MM.1S (cell line): Measurements from ENCODE around the gene CARD10.

Experiments used
- DNase-seq: peaks from one replicate; pipeline ENCODE4 v3.0.0-alpha.2; 2015
- H2AFZ ChIP-seq: fragments of 300-600 bp; sonication (generic); 2 replicates; pipeline ENCODE4 v1.6.0; 2016; ENCODE audit warnings: antibody characterized with exemption, low read length
- H3F3A ChIP-seq: fragments of 300-600 bp; sonication (generic); 2 replicates; pipeline ENCODE4 v1.6.1; 2016; ENCODE audit warnings: mild to moderate bottlenecking, antibody characterized with exemption, low read length, moderate library complexity, mixed read lengths; ENCODE audit not compliant: insufficient read depth
- H3K27ac ChIP-seq: fragments of 300-600 bp; sonication (generic); 2 replicates; pipeline ENCODE4 v1.5.1; 2016; ENCODE audit warnings: mild to moderate bottlenecking, low read length
- H3K27me3 ChIP-seq: fragments of 300-600 bp; sonication (generic); replicated peaks from 2 replicates; pipeline ENCODE4 v1.6.0; 2016; ENCODE audit warnings: low read length; ENCODE audit not compliant: insufficient read depth
- H3K36me3 ChIP-seq: fragments of 300-600 bp; sonication (generic); replicated peaks from 2 replicates; pipeline ENCODE4 v1.6.1; 2016; ENCODE audit warnings: mild to moderate bottlenecking, low read length, mixed read lengths; ENCODE audit not compliant: insufficient read depth
- H3K4me1 ChIP-seq: fragments of 300-600 bp; sonication (generic); 2 replicates; pipeline ENCODE4 v1.6.1; 2016; ENCODE audit warnings: low read length, mixed read lengths
- H3K4me2 ChIP-seq: fragments of 300-600 bp; sonication (generic); 2 replicates; pipeline ENCODE4 v1.6.0; 2016; ENCODE audit warnings: low read depth, low read length
- H3K4me3 ChIP-seq: fragments of 300-600 bp; sonication (generic); 2 replicates; pipeline ENCODE4 v1.5.1; 2016; ENCODE audit warnings: low read length, mixed read lengths
- H3K79me2 ChIP-seq: fragments of 300-600 bp; sonication (generic); 2 replicates; pipeline ENCODE4 v1.6.1; 2016; ENCODE audit warnings: mixed run types, low read length, mixed read lengths
- H3K9ac ChIP-seq: fragments of 300-600 bp; sonication (generic); 2 replicates; pipeline ENCODE4 v1.6.1; 2016; ENCODE audit warnings: low read length, mixed read lengths
- H3K9me2 ChIP-seq: fragments of 300-600 bp; sonication (generic); replicated peaks from 2 replicates; pipeline ENCODE4 v1.6.1; 2016; ENCODE audit warnings: mild to moderate bottlenecking, low read length, mixed read lengths; ENCODE audit not compliant: insufficient read depth
- H3K9me3 ChIP-seq: fragments of 300-600 bp; sonication (generic); replicated peaks from 2 replicates; pipeline ENCODE4 v1.6.1; 2016; ENCODE audit warnings: mild to moderate bottlenecking, low read length, mixed read lengths; ENCODE audit not compliant: insufficient read depth
- H4K20me1 ChIP-seq: fragments of 300-600 bp; sonication (generic); 2 replicates; pipeline ENCODE4 v1.6.1; 2016; ENCODE audit warnings: mild to moderate bottlenecking, low read length, moderate library complexity, mixed read lengths; ENCODE audit not compliant: insufficient read depth
- CTCF ChIP-seq: fragments of 300-600 bp; sonication (generic); IDR thresholded peaks from 2 replicates; pipeline ENCODE4 v1.5.1; 2016; ENCODE audit warnings: antibody characterized with exemption, low read length, mixed read lengths
- EZH2 ChIP-seq: fragments of 300-600 bp; sonication (generic); optimal IDR thresholded peaks from 2 replicates; pipeline ENCODE3; 2017; ENCODE audit warnings: low read depth, mild to moderate bottlenecking, antibody characterized with exemption, low read length, mixed read lengths
- EZH2phosphoT487 ChIP-seq: fragments of 300-600 bp; sonication (generic); IDR thresholded peaks from 2 replicates; pipeline ENCODE4 v1.6.1; 2018; ENCODE audit warnings: antibody characterized with exemption, low read length

Gene CARD10

GRCh38 chr22:37498289-37498909 is 20.8 kb downstream of the CARD10 start:
- H3K79me2 ChIP-seq = no peaks in the 10 kb centered on the region
- no peak overlapping the region for H2AFZ ChIP-seq
- DNase-seq = peak; percentile 69
- no peaks in the 10 kb centered on the region for H3F3A ChIP-seq
- H3K4me1 ChIP-seq = peaks cover 10% of the 10 kb centered on the region
- H3K27ac ChIP-seq = no peak overlapping the region
- H3K9me3 ChIP-seq = no peaks in the 10 kb centered on the region
- H3K9me2 ChIP-seq = no peaks in the 10 kb centered on the region
- H4K20me1 ChIP-seq = no peaks in the 10 kb centered on the region
- no peaks in the 10 kb centered on the region for H3K36me3 ChIP-seq
- TF ChIP-seq EZH2phosphoT487 (no peak), CTCF (peak; percentile 85), EZH2 (no peak)
- H3K4me3 ChIP-seq = no peak overlapping the region
- peaks cover 76% of the 10 kb centered on the region for H3K27me3 ChIP-seq
- peak overlapping the region; percentile 18; the same call in 1 of the 2 replicates for H3K4me2 ChIP-seq
- H3K9ac ChIP-seq = no peak overlapping the region

GRCh38 chr22:37497062-37497599 is 22.1 kb downstream of the CARD10 start:
- Histone ChIP-seq H3K36me3 (no peaks in the 10 kb centered on the region), H4K20me1 (no peaks in the 10 kb centered on the region), H3K4me1 (peaks cover 10% of the 10 kb centered on the region), H3F3A (no peaks in the 10 kb centered on the region), H3K9me2 (no peaks in the 10 kb centered on the region), H3K27me3 (peaks cover 72% of the 10 kb centered on the region), H3K79me2 (no peaks in the 10 kb centered on the region), H2AFZ (no peak overlapping the region), H3K27ac (no peak overlapping the region), H3K9me3 (no peaks in the 10 kb centered on the region), H3K9ac (no peak overlapping the region), H3K4me3 (no peak overlapping the region), H3K4me2 (no peak overlapping the region)
- no peak for TF ChIP-seq CTCF
- TF ChIP-seq EZH2phosphoT487 = no peak
- no peak for TF ChIP-seq EZH2
- DNase-seq = no peak

GRCh38 chr22:37496651-37497050 is 22.6 kb downstream of the CARD10 start:
- Histone ChIP-seq H3K9me2 (no peaks in the 10 kb centered on the region), H3K9ac (no peak overlapping the region), H3K4me3 (no peak overlapping the region), H2AFZ (no peak overlapping the region), H4K20me1 (no peaks in the 10 kb centered on the region), H3K4me1 (peaks cover 10% of the 10 kb centered on the region), H3K27ac (no peak overlapping the region), H3K9me3 (no peaks in the 10 kb centered on the region), H3K79me2 (no peaks in the 10 kb centered on the region), H3K4me2 (no peak overlapping the region), H3K36me3 (no peaks in the 10 kb centered on the region), H3F3A (no peaks in the 10 kb centered on the region), H3K27me3 (peaks cover 72% of the 10 kb centered on the region)
- no peak for DNase-seq
- TF ChIP-seq CTCF (no peak), EZH2phosphoT487 (no peak), EZH2 (no peak)
